Measurements from ENCODE around the gene MAPK6.
"Not testable (repeated sequence)": the region's sequence is repeated elsewhere in the genome, so short reads cannot be mapped to it uniquely, and the experiment has no call there.

Gene MAPK6

DNA sequence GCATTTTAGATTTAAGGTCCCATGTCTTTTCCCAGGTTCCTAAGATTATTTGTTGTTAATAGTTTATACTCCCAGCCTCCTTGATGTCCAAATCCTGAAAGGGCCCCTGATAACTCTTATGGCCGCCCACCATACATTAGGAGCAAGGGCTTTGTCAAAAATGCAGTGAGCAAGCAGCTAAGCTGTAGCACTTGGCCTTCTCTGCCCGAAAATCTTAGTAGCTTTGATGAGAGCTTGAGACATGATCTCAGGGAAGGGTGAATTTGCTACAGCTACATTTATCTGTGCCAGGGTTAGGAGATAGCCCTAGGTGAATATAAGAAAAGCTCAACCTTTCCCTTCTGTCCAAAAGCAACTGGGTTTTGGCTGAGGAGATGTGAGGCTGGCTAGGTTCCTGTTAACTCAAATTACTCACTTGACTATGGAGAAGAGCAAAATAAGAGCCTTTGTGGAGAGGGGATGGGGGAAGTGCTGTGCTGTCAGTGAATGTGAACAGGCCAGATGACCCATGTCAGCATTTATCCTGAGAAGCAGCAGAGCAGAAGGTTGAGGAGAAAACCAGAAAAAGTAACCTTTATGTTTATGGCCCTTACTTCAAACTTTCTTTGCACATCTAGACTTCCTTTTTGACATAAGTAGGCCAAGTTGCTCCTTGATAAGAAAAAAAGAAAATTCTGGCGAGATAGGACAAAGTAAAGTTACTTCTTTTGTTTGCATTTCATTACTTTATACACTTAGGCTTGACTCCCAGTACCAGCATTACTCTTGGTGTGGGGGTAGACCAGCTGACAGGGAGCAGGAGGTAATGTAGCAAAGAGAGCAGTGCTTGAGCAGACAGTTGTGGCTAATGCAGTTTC is 21.1 kb downstream of the MAPK6 start:
- ChIA-PET CTCF (interaction anchor here (0.9 to 2.7 kb wide), 9 partner anchors 11 to 144 kb away, joined by 3 to 12 read pairs (median 3); partner anchors contain the start of gene LEO1), POLR2A (interaction anchor here (1.1 kb wide), 1 partner anchor 11 kb away, joined by 3 read pairs; no protein-coding TSS in a partner anchor)
- TF ChIP-seq, protein P1, sequence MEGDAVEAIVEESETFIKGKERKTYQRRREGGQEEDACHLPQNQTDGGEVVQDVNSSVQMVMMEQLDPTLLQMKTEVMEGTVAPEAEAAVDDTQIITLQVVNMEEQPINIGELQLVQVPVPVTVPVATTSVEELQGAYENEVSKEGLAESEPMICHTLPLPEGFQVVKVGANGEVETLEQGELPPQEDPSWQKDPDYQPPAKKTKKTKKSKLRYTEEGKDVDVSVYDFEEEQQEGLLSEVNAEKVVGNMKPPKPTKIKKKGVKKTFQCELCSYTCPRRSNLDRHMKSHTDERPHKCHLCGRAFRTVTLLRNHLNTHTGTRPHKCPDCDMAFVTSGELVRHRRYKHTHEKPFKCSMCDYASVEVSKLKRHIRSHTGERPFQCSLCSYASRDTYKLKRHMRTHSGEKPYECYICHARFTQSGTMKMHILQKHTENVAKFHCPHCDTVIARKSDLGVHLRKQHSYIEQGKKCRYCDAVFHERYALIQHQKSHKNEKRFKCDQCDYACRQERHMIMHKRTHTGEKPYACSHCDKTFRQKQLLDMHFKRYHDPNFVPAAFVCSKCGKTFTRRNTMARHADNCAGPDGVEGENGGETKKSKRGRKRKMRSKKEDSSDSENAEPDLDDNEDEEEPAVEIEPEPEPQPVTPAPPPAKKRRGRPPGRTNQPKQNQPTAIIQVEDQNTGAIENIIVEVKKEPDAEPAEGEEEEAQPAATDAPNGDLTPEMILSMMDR (IDR thresholded peaks at IDR 0.05; ENCODE audit: control extremely low read depth, extremely low read depth, low read depth, missing control alignments) = no peak
- DNase-seq (ENCODE audit: extremely low spot score) = no peak

DNA sequence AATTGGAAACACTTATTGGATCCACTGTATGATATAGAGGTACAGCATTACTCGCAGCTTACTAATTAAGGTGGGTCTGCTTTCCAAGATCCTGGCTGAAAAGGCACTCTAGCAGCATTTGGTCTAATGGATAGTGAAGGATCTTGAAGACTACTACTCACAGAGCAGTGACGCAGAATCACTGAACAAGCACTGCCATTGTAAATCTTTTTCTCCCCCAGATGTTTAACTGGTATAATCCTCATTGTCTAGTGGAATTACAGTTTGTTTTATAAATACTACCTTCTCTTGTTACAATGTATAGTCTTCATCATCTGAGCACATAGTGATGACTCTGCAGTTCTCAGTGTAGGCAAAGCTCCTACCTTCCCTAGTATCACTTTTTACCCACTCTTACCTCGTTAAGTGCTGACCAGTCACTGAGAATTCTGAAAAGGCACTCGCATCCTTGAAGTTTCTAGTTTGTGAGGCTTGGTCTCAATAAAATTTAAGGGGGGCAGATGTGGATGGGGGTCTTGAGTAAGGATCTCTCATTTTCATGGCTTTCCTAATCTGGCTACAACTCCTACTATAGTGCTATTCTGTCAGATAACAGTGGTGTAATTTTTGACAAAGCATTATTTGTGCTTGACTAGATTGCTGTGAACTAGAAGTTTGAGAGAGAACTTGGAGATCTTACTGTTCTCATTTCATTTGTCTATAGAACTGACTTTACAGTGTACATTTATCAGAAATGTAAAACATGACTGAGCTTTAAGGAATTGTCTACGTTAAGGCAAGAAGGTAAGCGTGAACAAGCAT is 23.2 kb downstream of the MAPK6 start:
- CTCF ChIA-PET = interaction anchor here (1.2 to 2.7 kb wide), 3 partner anchors 13 to 35 kb away, joined by 3 to 12 read pairs (median 4); no protein-coding TSS in a partner anchor
- TF ChIP-seq, protein P1 (IDR thresholded peaks at IDR 0.05; ENCODE audit: control extremely low read depth, extremely low read depth, low read depth, missing control alignments) = no peak
- POLR2A ChIA-PET = no interaction called here
- DNase-seq (ENCODE audit: extremely low spot score) = no peak

DNA sequence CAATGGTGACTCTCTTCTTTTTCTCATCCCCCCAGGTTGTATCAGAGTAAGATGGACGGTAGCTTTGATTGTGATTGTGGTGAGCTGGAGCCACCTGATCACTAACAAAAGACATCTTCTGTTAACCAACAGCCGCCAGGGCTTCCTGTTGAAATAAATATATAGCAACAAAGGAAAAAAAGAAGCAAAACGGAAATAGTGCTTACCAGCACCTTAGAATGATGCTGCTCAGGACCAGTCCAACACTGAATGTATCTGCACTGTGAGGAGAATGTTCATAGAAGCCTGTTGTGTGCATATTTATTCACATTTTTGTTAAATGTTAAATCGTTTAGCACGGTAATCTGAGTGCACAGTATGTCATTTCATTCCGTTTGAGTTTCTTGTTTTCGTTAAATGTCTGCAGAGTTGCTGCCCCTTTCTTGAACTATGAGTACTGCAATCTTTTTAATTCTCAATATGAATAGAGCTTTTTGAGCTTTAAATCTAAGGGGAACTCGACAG is 26.8 kb downstream of the MAPK6 start:
- CTCF ChIA-PET = interaction anchor here (0.7 to 1.8 kb wide), 8 partner anchors 9 to 39 kb away, joined by 3 to 6 read pairs (median 4); no protein-coding TSS in a partner anchor
- DNase-seq (ENCODE audit: extremely low spot score); POLR2A ChIA-PET: not testable (repeated sequence)

DNA sequence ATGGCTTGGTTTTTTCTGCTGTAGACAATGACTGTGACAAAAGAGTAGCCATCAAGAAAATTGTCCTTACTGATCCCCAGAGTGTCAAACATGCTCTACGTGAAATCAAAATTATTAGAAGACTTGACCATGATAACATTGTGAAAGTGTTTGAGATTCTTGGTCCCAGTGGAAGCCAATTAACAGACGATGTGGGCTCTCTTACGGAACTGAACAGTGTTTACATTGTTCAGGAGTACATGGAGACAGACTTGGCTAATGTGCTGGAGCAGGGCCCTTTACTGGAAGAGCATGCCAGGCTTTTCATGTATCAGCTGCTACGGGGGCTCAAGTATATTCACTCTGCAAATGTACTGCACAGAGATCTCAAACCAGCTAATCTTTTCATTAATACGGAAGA is 27.5 kb downstream of the MAPK6 start:
- POLR2A ChIA-PET; DNase-seq (ENCODE audit: extremely low spot score): not testable (repeated sequence)
- CTCF ChIA-PET = interaction anchor here (0.7 to 1.8 kb wide), 6 partner anchors 9 to 39 kb away, joined by 3 to 6 read pairs (median 4); no protein-coding TSS in a partner anchor

DNA sequence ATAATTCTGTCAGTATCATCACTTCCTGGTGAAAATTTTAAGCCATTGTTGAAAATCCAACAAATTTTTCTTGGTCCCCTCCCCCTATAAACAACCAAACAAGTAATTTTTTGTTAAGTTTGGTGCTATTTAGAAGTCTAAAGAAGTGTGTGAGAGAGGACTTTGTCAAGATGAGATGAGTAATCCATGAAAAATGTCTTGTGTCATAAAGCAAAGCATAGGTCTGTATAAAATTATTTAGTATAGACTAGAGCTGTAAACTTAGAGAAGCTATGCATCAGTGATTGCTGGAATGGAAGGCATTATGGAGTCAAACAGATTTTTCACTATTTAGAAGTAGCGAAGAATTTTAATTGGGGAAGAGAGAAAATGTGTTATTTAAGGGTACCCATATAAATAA is 31.4 kb downstream of the MAPK6 start:
- no peak for DNase-seq (ENCODE audit: extremely low spot score)
- POLR2A ChIA-PET = no interaction called here
- TF ChIP-seq, protein P1 (IDR thresholded peaks at IDR 0.05; ENCODE audit: control extremely low read depth, extremely low read depth, low read depth, missing control alignments) = no peak
- CTCF ChIA-PET = interaction anchor here (0.6 to 1.6 kb wide), 3 partner anchors 11 to 28 kb away, joined by 3 to 4 read pairs (median 3); no protein-coding TSS in a partner anchor

DNA sequence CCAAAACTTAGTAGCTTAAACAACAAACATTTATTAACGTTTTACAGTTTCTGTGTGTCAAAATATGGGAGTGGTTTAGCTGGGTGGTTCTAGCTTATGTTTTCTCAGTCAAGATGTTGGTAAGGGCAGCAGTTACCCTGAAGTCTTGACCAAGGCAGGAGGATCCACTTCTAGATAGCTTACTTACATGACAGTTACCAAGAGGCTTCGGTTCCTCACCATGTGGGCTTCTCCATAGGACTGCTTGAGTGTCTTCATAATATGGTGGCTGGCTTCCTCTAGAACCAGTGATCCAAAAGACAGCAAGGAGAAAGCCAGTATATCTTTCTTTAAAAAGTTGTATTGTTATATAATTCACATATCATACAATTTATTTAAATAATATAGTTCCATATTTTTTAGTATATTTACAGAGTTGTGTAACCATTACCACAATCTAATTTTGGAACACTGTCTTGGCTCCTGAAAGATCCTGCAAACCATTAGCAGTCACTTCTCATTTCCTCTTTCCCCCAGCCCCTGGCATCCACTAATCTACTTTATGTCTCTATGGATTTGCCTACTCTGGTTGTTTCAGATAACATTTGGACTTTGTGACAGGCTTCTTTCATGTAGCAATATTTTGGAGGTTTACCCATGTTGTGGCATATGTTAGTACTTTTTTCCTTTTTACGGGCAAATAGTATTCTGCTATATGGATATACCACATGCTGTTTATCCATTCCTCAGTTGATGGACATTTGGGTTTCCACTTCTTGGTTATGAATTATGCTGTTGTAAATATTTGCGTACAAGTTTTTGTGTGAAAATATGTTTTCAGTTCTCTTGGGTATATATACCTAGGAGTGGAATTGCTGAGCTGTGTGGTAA is 33.3 kb downstream of the MAPK6 start:
- CTCF ChIA-PET = interaction anchor here (0.8 to 1.6 kb wide), 4 partner anchors 8 to 25 kb away, joined by 3 to 4 read pairs (median 4); no protein-coding TSS in a partner anchor
- POLR2A ChIA-PET = interaction anchor here (0.7 kb wide), 1 partner anchor 17 kb away, joined by 5 read pairs; no protein-coding TSS in a partner anchor
- DNase-seq (ENCODE audit: extremely low spot score) = no peak
- TF ChIP-seq, protein P1 (IDR thresholded peaks at IDR 0.05; ENCODE audit: control extremely low read depth, extremely low read depth, low read depth, missing control alignments) = no peak

Data from GM10248 (cell line).